H9 (cell line): ENCODE results near the gene TGM5. TPM values are rescaled to one million over a fixed set of nuclear protein-coding genes. Genes with fewer than 3 reads are reported as not detected.

Experiments
- DNase-seq: peaks from one replicate; pipeline ENCODE4 v3.0.0-alpha.2; 2017
- H2AFZ ChIP-seq: one replicate; pipeline ENCODE4 v1.6.1; 2013; ENCODE audit warnings: mild to moderate bottlenecking, low read length, control low read depth, moderate library complexity
- H2AK5ac ChIP-seq: 2 replicates; pipeline ENCODE4 v1.6.1; 2013; ENCODE audit warnings: low read length, control low read depth, mixed read lengths; ENCODE audit not compliant: insufficient read length
- H2BK120ac ChIP-seq: one replicate; pipeline ENCODE4 v1.6.1; 2013; ENCODE audit warnings: low read depth, mild to moderate bottlenecking, low read length, control low read depth, inconsistent platforms; ENCODE audit not compliant: poor library complexity, severe bottlenecking
- H2BK12ac ChIP-seq: 2 replicates; pipeline ENCODE4 v1.6.1; 2013; ENCODE audit warnings: low read length, control low read depth, mixed read lengths, low read depth; ENCODE audit not compliant: insufficient read length
- H2BK15ac ChIP-seq: 2 replicates; pipeline ENCODE4 v1.6.1; 2013; ENCODE audit warnings: low read depth, low read length, control low read depth
- H2BK20ac ChIP-seq: one replicate; pipeline ENCODE4 v1.6.1; 2013; ENCODE audit warnings: low read depth, mild to moderate bottlenecking, low read length, control low read depth, inconsistent platforms; ENCODE audit not compliant: poor library complexity, severe bottlenecking
- H2BK5ac ChIP-seq: 2 replicates; pipeline ENCODE4 v1.6.1; 2013; ENCODE audit warnings: low read length, control low read depth, mixed read lengths; ENCODE audit not compliant: insufficient read length
- H3K14ac ChIP-seq: 2 replicates; pipeline ENCODE4 v1.6.1; 2013; ENCODE audit warnings: low read length, control low read depth; ENCODE audit not compliant: insufficient read depth
- H3K18ac ChIP-seq: 2 replicates; pipeline ENCODE4 v1.6.1; 2013; ENCODE audit warnings: low read depth, mild to moderate bottlenecking, mixed read lengths, low read length, control low read depth; ENCODE audit not compliant: insufficient read length
- H3K23ac ChIP-seq: 2 replicates; pipeline ENCODE4 v1.6.1; 2013; ENCODE audit warnings: low read length, control low read depth, mixed read lengths, low read depth; ENCODE audit not compliant: insufficient read length
- H3K23me2 ChIP-seq: 2 replicates; pipeline ENCODE4 v1.6.1; 2013; ENCODE audit warnings: low read depth, mild to moderate bottlenecking, mixed read lengths, low read length, control low read depth; ENCODE audit not compliant: insufficient read length, poor library complexity, severe bottlenecking
- H3K27ac ChIP-seq: 2 replicates; pipeline ENCODE4 v1.5.1; 2013; ENCODE audit warnings: low read length, control low read depth, mixed read lengths, low read depth; ENCODE audit not compliant: insufficient read length
- H3K27me3 ChIP-seq: 2 replicates; pipeline ENCODE4 v1.6.1; 2013; ENCODE audit warnings: low read length, control low read depth, inconsistent platforms; ENCODE audit not compliant: insufficient read depth
- H3K4ac ChIP-seq: 2 replicates; pipeline ENCODE4 v1.6.1; 2013; ENCODE audit warnings: low read depth, mild to moderate bottlenecking, control low read depth, inconsistent platforms, low read length, moderate library complexity
- H3K4me1 ChIP-seq: 2 replicates; pipeline ENCODE4 v1.6.1; 2013; ENCODE audit warnings: low read length, control low read depth, inconsistent platforms; ENCODE audit not compliant: insufficient read depth
- H3K4me2 ChIP-seq: 2 replicates; pipeline ENCODE4 v1.6.1; 2013; ENCODE audit warnings: low read length, control low read depth, mixed read lengths; ENCODE audit not compliant: insufficient read length, insufficient read depth
- H3K56ac ChIP-seq: 2 replicates; pipeline ENCODE4 v1.6.1; 2013; ENCODE audit warnings: low read depth, mild to moderate bottlenecking, mixed read lengths, low read length, control low read depth; ENCODE audit not compliant: insufficient read length
- H3K79me1 ChIP-seq: 2 replicates; pipeline ENCODE4 v1.6.1; 2013; ENCODE audit warnings: low read depth, mild to moderate bottlenecking, moderate library complexity, low read length, control low read depth, inconsistent platforms; ENCODE audit not compliant: insufficient read depth, poor library complexity, severe bottlenecking
- H3K79me2 ChIP-seq: 2 replicates; pipeline ENCODE4 v1.6.1; 2013; ENCODE audit warnings: low read length, control low read depth, inconsistent platforms; ENCODE audit not compliant: insufficient read depth
- H3K9ac ChIP-seq: 2 replicates; pipeline ENCODE4 v1.6.1; 2013; ENCODE audit warnings: low read length, control low read depth, mixed read lengths; ENCODE audit not compliant: insufficient read length; ENCODE audit errors: extremely low read depth
- H3K9me3 ChIP-seq: one replicate; pipeline ENCODE4 v1.6.1; 2013; ENCODE audit warnings: low read depth, low read length, inconsistent platforms; ENCODE audit not compliant: control insufficient read depth
- H3T11ph ChIP-seq: one replicate; pipeline ENCODE4 v1.6.1; 2013; ENCODE audit warnings: mild to moderate bottlenecking, low read length, control low read depth, inconsistent platforms
- H4K20me1 ChIP-seq: one replicate; pipeline ENCODE4 v1.6.1; 2013; ENCODE audit not compliant: control insufficient read depth, insufficient read length, insufficient read depth
- H4K5ac ChIP-seq: 2 replicates; pipeline ENCODE4 v1.6.1; 2013; ENCODE audit warnings: low read depth, mild to moderate bottlenecking, mixed read lengths, low read length, control low read depth; ENCODE audit not compliant: insufficient read length
- H4K8ac ChIP-seq: replicated peaks from 2 replicates; pipeline ENCODE4 v1.6.1; 2013; ENCODE audit warnings: low read length, control low read depth, mixed read lengths, low read depth; ENCODE audit not compliant: insufficient read length
- H4K91ac ChIP-seq: 2 replicates; pipeline ENCODE4 v1.6.1; 2013; ENCODE audit warnings: low read depth, mild to moderate bottlenecking, moderate library complexity, mixed read lengths, low read length, control low read depth; ENCODE audit not compliant: insufficient read length
- H3K27ac Mint-ChIP-seq, 3 experiments: 2 replicates in 2 of 3; 3 replicates in 1 of 3; pipeline ENCODE4 v1.8.0; 2020 to 2021; ENCODE audit warnings: mixed read lengths in 3 of 3, mild to moderate bottlenecking in 1 of 3, moderate library complexity in 1 of 3
- H3K27me3 Mint-ChIP-seq: 2 replicates; pipeline ENCODE4 v1.8.0; 2021; ENCODE audit warnings: low read depth, mild to moderate bottlenecking, moderate library complexity, mixed read lengths
- H3K36me3 Mint-ChIP-seq, 3 experiments: 2 replicates in 2 of 3; 3 replicates in 1 of 3; pipeline ENCODE4 v1.8.0; 2020 to 2021; ENCODE audit warnings: low read depth in 3 of 3, mixed read lengths in 3 of 3; ENCODE audit not compliant: insufficient read depth in 1 of 3
- H3K4me1 Mint-ChIP-seq, 2 experiments: 2 replicates each; pipeline ENCODE4 v1.8.0; 2020; ENCODE audit warnings: mixed read lengths in 2 of 2
- H3K4me3 Mint-ChIP-seq, 2 experiments: 2 replicates in 1 of 2; 3 replicates in 1 of 2; pipeline ENCODE4 v1.8.0; 2020 to 2021; ENCODE audit warnings: mild to moderate bottlenecking in 2 of 2, mixed read lengths in 2 of 2, moderate library complexity in 1 of 2
- H3K9me3 Mint-ChIP-seq, 2 experiments: 2 replicates in 1 of 2; 3 replicates in 1 of 2; pipeline ENCODE4 v1.8.0; 2020; ENCODE audit warnings: mild to moderate bottlenecking in 2 of 2, mixed read lengths in 2 of 2, moderate library complexity in 1 of 2
- CTCF ChIP-seq: fragments of 200-600 bp; sonication (generic); conservative IDR thresholded peaks from 3 replicates; pipeline ENCODE4 v1.8.0; 2021; ENCODE audit warnings: antibody characterized with exemption, mild to moderate bottlenecking
- WGBS: extraction: QIAGEN DNeasy Blood & Tissue Kit; methylation state at CpG from one replicate; pipeline ENCODE4 v1.1.7; 2013; ENCODE audit warnings: missing lambda C conversion rate, low lambda C conversion rate, mixed read lengths; ENCODE audit not compliant: insufficient read length; ENCODE audit errors: extremely low coverage; 5-methylcytosine and 5-hydroxymethylcytosine counted together
- total RNA-seq: library from RNA; stranded (reverse); gene quantifications from 2 replicates; pipeline ENCODE4 v1.2.1, GENCODE V29; 2021

The TGM5 gene
- total RNA-seq, 1 experiment from 2014 or later, result not detected

GRCh38 chr15:43230640-43231115, 36.0 kb downstream of the TGM5 start:
- peaks cover 17% of the 10 kb centered on the region for H3K27me3 Mint-ChIP-seq
- H3K14ac ChIP-seq, result no peak overlapping the region
- H4K20me1 ChIP-seq, result no peaks in the 10 kb centered on the region
- H3K79me2 ChIP-seq, result no peaks in the 10 kb centered on the region
- H2BK20ac ChIP-seq, result no peak overlapping the region
- H2AK5ac ChIP-seq, result no peak overlapping the region
- DNase-seq, result no peak
- peak overlapping the region in 1 of 3 experiments; percentile 36; a peak in 1 of 7 replicates for H3K27ac Mint-ChIP-seq
- H3K36me3 Mint-ChIP-seq, result no peaks in the 10 kb centered on the region
- H2AFZ ChIP-seq, result no peak overlapping the region
- H3K23me2 ChIP-seq, result no peaks in the 10 kb centered on the region
- no peaks in the 10 kb centered on the region for H3K79me1 ChIP-seq
- no peak overlapping the region for H3K18ac ChIP-seq
- no peak overlapping the region for H3K9ac ChIP-seq
- no peak overlapping the region for H3K4ac ChIP-seq
- H2BK120ac ChIP-seq, result no peak overlapping the region
- WGBS, result no CpG with 5 or more reads among the region's 2 CpGs
- no peak overlapping the region for H2BK5ac ChIP-seq
- no peak overlapping the region for H3K27ac ChIP-seq
- no peak overlapping the region for H3K23ac ChIP-seq
- no peak overlapping the region for H4K8ac ChIP-seq
- no peak overlapping the region for H2BK15ac ChIP-seq
- no peak overlapping the region for H3K4me2 ChIP-seq
- H3K4me1 Mint-ChIP-seq, result no peaks in the 10 kb centered on the region
- H3K27me3 ChIP-seq, result no peaks in the 10 kb centered on the region
- H3K9me3 Mint-ChIP-seq, result no peaks in the 10 kb centered on the region; a peak in 1 of 5 replicates
- no peak overlapping the region for H2BK12ac ChIP-seq
- no peaks in the 10 kb centered on the region for H3K4me1 ChIP-seq
- no peak overlapping the region for H4K5ac ChIP-seq
- H4K91ac ChIP-seq, result no peak overlapping the region
- H3K9me3 ChIP-seq, result no peaks in the 10 kb centered on the region
- H3K56ac ChIP-seq, result no peak overlapping the region
- no peak for TF ChIP-seq CTCF
- no peak overlapping the region for H3T11ph ChIP-seq
- no peak overlapping the region for H3K4me3 Mint-ChIP-seq
